AG04450 (cell line): Measurements from ENCODE around the gene C6orf136. TPM values are rescaled to one million over a fixed set of nuclear protein-coding genes. Genes with fewer than 3 reads are reported as not detected.
A peak's percentile ranks its signal among the peaks of the same experiment; 100 is the strongest.
"Not testable (repeated sequence)": the region's sequence is repeated elsewhere in the genome, so short reads cannot be mapped to it uniquely, and the experiment has no call there.

Experiments
- CTCF ChIA-PET: fragments of 300-600, 350-600 bp; formaldehyde crosslinking; extraction: SDS; loops from one replicate; lab custom pipeline; 2022; ENCODE audit warnings: antibody characterized with exemption, inconsistent platforms; lab: Charles Lee
- POLR2A ChIA-PET: fragments of 350-600 bp; formaldehyde crosslinking; extraction: SDS; loops from one replicate; lab custom pipeline; 2021; ENCODE audit warnings: antibody characterized with exemption, inconsistent platforms; lab: Yijun Ruan, JAX
- DNase-seq: peaks from one replicate; pipeline ENCODE4 v3.0.0-alpha.2; 2011; ENCODE audit warnings: low read depth, low spot score
- H3K27ac ChIP-seq: one replicate; pipeline ENCODE4 v1.5.1; 2012; ENCODE audit warnings: low read depth, low read length, control low read depth
- H3K27me3 ChIP-seq: one replicate; pipeline ENCODE4 v1.6.0; 2012; ENCODE audit warnings: low read length; ENCODE audit not compliant: control insufficient read depth, insufficient read depth
- H3K4me3 ChIP-seq: 2 replicates; pipeline ENCODE4 v1.5.1; 2011; ENCODE audit warnings: mild to moderate bottlenecking, low read depth, low read length, control low read depth
- H3K9me3 ChIP-seq: 2 replicates; pipeline ENCODE4 v1.5.1; 2012; ENCODE audit warnings: low read length; ENCODE audit not compliant: control insufficient read depth, insufficient read depth
- polyA plus RNA-seq: library from polyadenylated mRNA; depleted of rRNA; stranded (reverse); fragments of >200 nt; gene quantifications from 2 replicates; pipeline ENCODE4 v1.2.3, GENCODE V29; 2011
- TF ChIP-seq, protein P1 (sequence below): IDR thresholded peaks from 2 replicates; pipeline ENCODE4 v1.5.1; 2011; ENCODE audit warnings: low read depth, low read length, control low read depth, inconsistent platforms

The C6orf136 gene
- polyA plus RNA-seq, 1 experiment, result 5.1 TPM

DNA sequence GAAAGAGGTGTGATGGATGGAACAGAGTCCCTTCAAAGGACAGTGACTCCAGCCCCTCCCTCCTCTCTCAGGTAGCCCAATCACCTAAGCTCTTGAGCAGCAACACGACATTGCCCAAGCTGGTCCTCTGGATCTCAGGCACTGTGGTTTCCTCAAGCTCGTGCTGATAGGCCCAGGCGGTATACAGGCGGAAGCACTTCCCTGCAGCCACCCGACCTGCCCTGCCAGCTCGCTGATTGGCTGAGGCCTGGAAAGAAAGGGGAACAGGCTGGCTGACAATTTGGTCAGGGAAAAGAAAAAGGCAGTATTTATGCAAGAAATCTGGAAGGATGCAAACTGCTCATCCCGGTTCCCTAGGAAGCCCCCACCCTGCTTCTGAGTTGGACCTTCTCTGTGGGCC lies 9.6 kb downstream of the C6orf136 start:
- CTCF ChIA-PET, result interaction anchor here (1.2 kb wide), 1 partner anchor 16 kb away, joined by 4 read pairs; the partner anchor contains the start of gene DHX16
- Histone ChIP-seq H3K9me3 (no peaks in the 10 kb centered on the region), H3K4me3 (no peak overlapping the region), H3K27me3 (no peaks in the 10 kb centered on the region), H3K27ac (peak overlapping the region; percentile 21)
- no peak for DNase-seq
- POLR2A ChIA-PET, result no interaction called here
- TF ChIP-seq, protein P1, sequence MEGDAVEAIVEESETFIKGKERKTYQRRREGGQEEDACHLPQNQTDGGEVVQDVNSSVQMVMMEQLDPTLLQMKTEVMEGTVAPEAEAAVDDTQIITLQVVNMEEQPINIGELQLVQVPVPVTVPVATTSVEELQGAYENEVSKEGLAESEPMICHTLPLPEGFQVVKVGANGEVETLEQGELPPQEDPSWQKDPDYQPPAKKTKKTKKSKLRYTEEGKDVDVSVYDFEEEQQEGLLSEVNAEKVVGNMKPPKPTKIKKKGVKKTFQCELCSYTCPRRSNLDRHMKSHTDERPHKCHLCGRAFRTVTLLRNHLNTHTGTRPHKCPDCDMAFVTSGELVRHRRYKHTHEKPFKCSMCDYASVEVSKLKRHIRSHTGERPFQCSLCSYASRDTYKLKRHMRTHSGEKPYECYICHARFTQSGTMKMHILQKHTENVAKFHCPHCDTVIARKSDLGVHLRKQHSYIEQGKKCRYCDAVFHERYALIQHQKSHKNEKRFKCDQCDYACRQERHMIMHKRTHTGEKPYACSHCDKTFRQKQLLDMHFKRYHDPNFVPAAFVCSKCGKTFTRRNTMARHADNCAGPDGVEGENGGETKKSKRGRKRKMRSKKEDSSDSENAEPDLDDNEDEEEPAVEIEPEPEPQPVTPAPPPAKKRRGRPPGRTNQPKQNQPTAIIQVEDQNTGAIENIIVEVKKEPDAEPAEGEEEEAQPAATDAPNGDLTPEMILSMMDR, result no peak

GRCh38 chr6:30657454-30657853 lies 10.5 kb downstream of the C6orf136 start:
- H3K9me3 ChIP-seq, result no peaks in the 10 kb centered on the region
- H3K4me3 ChIP-seq, result no peak overlapping the region
- ChIA-PET POLR2A (no interaction called here), CTCF (no interaction called here)
- TF ChIP-seq, protein P1, result no peak
- no peaks in the 10 kb centered on the region for H3K27me3 ChIP-seq
- no peak for DNase-seq
- H3K27ac ChIP-seq, result no peak overlapping the region

- DNase-seq, H3K27me3 ChIP-seq, H3K9me3 ChIP-seq, H3K4me3 ChIP-seq, POLR2A ChIA-PET, CTCF ChIA-PET, H3K27ac ChIP-seq: not testable (repeated sequence)
Measured at GRCh38 chr6:30657922-30658321, 11.0 kb downstream of the C6orf136 start.

- no peak for DNase-seq
- Histone ChIP-seq H3K9me3 (no peaks in the 10 kb centered on the region; the same call in 1 of the 2 replicates), H3K27ac (no peak overlapping the region), H3K27me3 (no peaks in the 10 kb centered on the region), H3K4me3 (no peak overlapping the region)
- POLR2A ChIA-PET, result no interaction called here
- CTCF ChIA-PET, result interaction anchor here (1.0 kb wide), 1 partner anchor 7 kb away, joined by 3 read pairs; the partner anchor contains the start of gene DHX16
- TF ChIP-seq, protein P1, result no peak
Measured at GRCh38 chr6:30664994-30665767, 18.2 kb downstream of the C6orf136 start.

GRCh38 chr6:30666300-30666699 lies 19.4 kb downstream of the C6orf136 start:
- DNase-seq, CTCF ChIA-PET, H3K4me3 ChIP-seq, H3K27me3 ChIP-seq, H3K27ac ChIP-seq, POLR2A ChIA-PET, H3K9me3 ChIP-seq: not testable (repeated sequence)
